GM12878 (cell line): Measurements from ENCODE around the gene MUC5AC. TPM values are rescaled to one million over a fixed set of nuclear protein-coding genes. Genes with fewer than 3 reads are reported as not detected.

Experiments used
- ATAC-seq: fragments of 200-7000 bp; cut with Tn5 transposase; 3 replicates; pipeline ENCODE4 v1.9.1; 2020; ENCODE audit warnings: mild to moderate bottlenecking, moderate library complexity
- BruUV-seq: library from RNA; stranded (reverse); fragments of 400-500 nt; replicated peaks from 2 replicates; lab custom pipeline; 2021; lab: Mats Ljungman, UMichigan
- CTCF ChIA-PET: fragments of 300-600 bp; sonication (Branson Sonifier 250); formaldehyde crosslinking; extraction: SDS; loops from one replicate; lab custom pipeline; 2021; ENCODE audit warnings: inconsistent platforms; lab: Yijun Ruan, JAX
- POLR2A ChIA-PET: fragments of 350-600 bp; formaldehyde crosslinking; extraction: SDS; loops from one replicate; lab custom pipeline; 2021; ENCODE audit warnings: inconsistent platforms; lab: Charles Lee
- RAD21 ChIA-PET: fragments of 300-600 bp; sonication (Branson Sonifier 250); formaldehyde crosslinking; loops from one replicate; lab custom pipeline; 2023; ENCODE audit warnings: antibody characterized with exemption; ENCODE audit not compliant: unreplicated experiment; lab: Charles Lee
- SMC1A ChIA-PET: fragments of 300-600 bp; sonication (Branson Sonifier 250); formaldehyde crosslinking; loops from one replicate; lab custom pipeline; 2023; ENCODE audit not compliant: unreplicated experiment, uncharacterized antibody; lab: Charles Lee
- DNase-seq: peaks from one replicate; pipeline ENCODE4 v3.0.0-alpha.2; 2011; ENCODE audit warnings: low read depth, low spot score
- FAIRE-seq: peaks from 3 replicates; lab custom pipeline; 2011; peaks lifted over from hg19 to GRCh38; lab: Jason Lieb, UNC
- H2AFZ ChIP-seq: 2 replicates; pipeline ENCODE4 v1.6.0; 2011; ENCODE audit warnings: low read depth, low read length, control low read depth; ENCODE audit not compliant: control insufficient read depth
- H3K27ac ChIP-seq: 2 replicates; pipeline ENCODE4 v1.5.1; 2011; ENCODE audit warnings: control low read depth; ENCODE audit not compliant: control insufficient read depth, insufficient read depth
- H3K27me3 ChIP-seq, 2 experiments: replicated peaks in 1 of 2; 2 replicates each; pipeline versions ENCODE4 v1.6.0 to v1.6.1; 2011; ENCODE audit warnings: low read length in 1 of 2; ENCODE audit not compliant: control insufficient read depth in 2 of 2, insufficient read depth in 2 of 2
- H3K36me3 ChIP-seq, 2 experiments: 2 replicates each; pipeline ENCODE4 v1.5.1; 2011; ENCODE audit warnings: low read length in 1 of 2; ENCODE audit not compliant: control insufficient read depth in 2 of 2, insufficient read depth in 2 of 2
- H3K4me1 ChIP-seq: 2 replicates; pipeline ENCODE4 v1.6.1; 2011; ENCODE audit warnings: mild to moderate bottlenecking, low read length, moderate library complexity, mixed read lengths; ENCODE audit not compliant: control insufficient read depth, insufficient read depth
- H3K4me2 ChIP-seq: 2 replicates; pipeline ENCODE4 v1.6.0; 2011; ENCODE audit warnings: control low read depth; ENCODE audit not compliant: control insufficient read depth, insufficient read depth
- H3K4me3 ChIP-seq: fragments of 200-600 bp; sonication (generic); 2 replicates; pipeline ENCODE4 v1.5.1; 2016
- H3K79me2 ChIP-seq: 2 replicates; pipeline ENCODE4 v1.6.0; 2011; ENCODE audit warnings: low read length; ENCODE audit not compliant: control insufficient read depth, insufficient read depth
- H3K9ac ChIP-seq: 2 replicates; pipeline ENCODE4 v1.8.0; 2011; ENCODE audit warnings: low read length, control low read depth, mixed read lengths; ENCODE audit not compliant: control insufficient read depth, insufficient read depth
- H3K9me3 ChIP-seq: replicated peaks from 3 replicates; pipeline ENCODE4 v1.5.1; 2011; ENCODE audit warnings: mild to moderate bottlenecking, low read length; ENCODE audit not compliant: control insufficient read depth, insufficient read depth
- H4K20me1 ChIP-seq: 2 replicates; pipeline ENCODE4 v1.6.0; 2011; ENCODE audit not compliant: control insufficient read depth, insufficient read depth
- CEBPZ ChIP-seq: fragments of 150-350 bp; IDR thresholded peaks from 2 replicates; pipeline ENCODE4 v1.6.1; 2016; ENCODE audit warnings: low read depth, low read length
- JUNB ChIP-seq: IDR thresholded peaks from 2 replicates; pipeline ENCODE4 v1.6.1; 2016; ENCODE audit warnings: antibody characterized with exemption, mild to moderate bottlenecking
- KLF5 ChIP-seq: fragments of 450-650 bp; IDR thresholded peaks from 2 replicates; pipeline ENCODE4 v1.6.1; 2014; ENCODE audit warnings: mild to moderate bottlenecking; ENCODE audit not compliant: partially characterized antibody
- RBBP5 ChIP-seq: fragments of 200-600 bp; sonication (generic); conservative IDR thresholded peaks from 2 replicates; pipeline ENCODE4 v1.6.1; 2016
- SREBF2 ChIP-seq: IDR thresholded peaks from 2 replicates; pipeline ENCODE4 v1.6.1; 2012; ENCODE audit warnings: mild to moderate bottlenecking, low read length
- STAT1 ChIP-seq: fragments of 450-650 bp; conservative IDR thresholded peaks from 2 replicates; pipeline ENCODE4 v1.6.1; 2014; ENCODE audit warnings: antibody characterized with exemption, mild to moderate bottlenecking
- SUZ12 ChIP-seq: fragments of 200-600 bp; sonication (generic); IDR thresholded peaks from one replicate; pipeline ENCODE4 v1.6.1; 2018; ENCODE audit warnings: antibody characterized with exemption, mild to moderate bottlenecking; ENCODE audit not compliant: unreplicated experiment
- ZNF217 ChIP-seq: fragments of 450-650 bp; IDR thresholded peaks from 2 replicates; pipeline ENCODE4 v1.6.1; 2017; ENCODE audit warnings: antibody characterized with exemption, mild to moderate bottlenecking
- WGBS: methylation state at CpG from one replicate; pipeline ENCODE4 v1.1.6; 2016; ENCODE audit warnings: low lambda C conversion rate; ENCODE audit not compliant: insufficient replicate concordance, insufficient coverage; ENCODE audit errors: missing lambda C conversion rate; 5-methylcytosine and 5-hydroxymethylcytosine counted together
- in situ Hi-C: fragments of 300-500 bp; cut with MboI; formaldehyde crosslinking; loops from 9 replicates; pipeline ENCODE4 v1.14.3; 2018; ENCODE audit warnings: mixed read lengths
- intact Hi-C: fragments of 100-400 bp; cut with micrococcal nuclease; formaldehyde crosslinking; loops from one replicate; pipeline ENCODE4 v1.14.2; 2022; ENCODE audit not compliant: unreplicated experiment
- polyA plus RNA-seq, 11 experiments: library from polyadenylated mRNA; depleted of rRNA in 4 of 11; unstranded in 6 of 11; stranded (reverse) in 5 of 11; fragments of >200 nt; fragmentation: Nextera tagmentation in 4 of 11; fragmentation: Illumina TruSeq in 1 of 11; extraction: Ambion mirVana in 4 of 11; extraction: Trizol in 1 of 11; gene quantifications; 1 replicate in 1 of 11; 2 replicates in 10 of 11; pipeline versions ENCODE4 v1.2.1 to v1.2.3, GENCODE V29; 2011 to 2016; ENCODE audit warnings: inconsistent platforms in 2 of 11, missing spikeins in 2 of 11, low read depth in 1 of 11
- total RNA-seq, 4 experiments: library from RNA; depleted of rRNA in 3 of 4; stranded (reverse); fragments of >200 nt in 3 of 4; fragmentation: Illumina TruSeq in 1 of 4; extraction: Trizol in 1 of 4; gene quantifications; 2 replicates each; pipeline versions ENCODE4 v1.2.1 to v1.2.3, GENCODE V29; 2013 to 2021

Gene MUC5AC
- total and polyA plus RNA-seq, 10 of the 15 experiments (the other 5 are each of a cell fraction or from before 2014, with no cell fraction given), result under 0.01 to 0.01 TPM; not detected in 8

DNA sequence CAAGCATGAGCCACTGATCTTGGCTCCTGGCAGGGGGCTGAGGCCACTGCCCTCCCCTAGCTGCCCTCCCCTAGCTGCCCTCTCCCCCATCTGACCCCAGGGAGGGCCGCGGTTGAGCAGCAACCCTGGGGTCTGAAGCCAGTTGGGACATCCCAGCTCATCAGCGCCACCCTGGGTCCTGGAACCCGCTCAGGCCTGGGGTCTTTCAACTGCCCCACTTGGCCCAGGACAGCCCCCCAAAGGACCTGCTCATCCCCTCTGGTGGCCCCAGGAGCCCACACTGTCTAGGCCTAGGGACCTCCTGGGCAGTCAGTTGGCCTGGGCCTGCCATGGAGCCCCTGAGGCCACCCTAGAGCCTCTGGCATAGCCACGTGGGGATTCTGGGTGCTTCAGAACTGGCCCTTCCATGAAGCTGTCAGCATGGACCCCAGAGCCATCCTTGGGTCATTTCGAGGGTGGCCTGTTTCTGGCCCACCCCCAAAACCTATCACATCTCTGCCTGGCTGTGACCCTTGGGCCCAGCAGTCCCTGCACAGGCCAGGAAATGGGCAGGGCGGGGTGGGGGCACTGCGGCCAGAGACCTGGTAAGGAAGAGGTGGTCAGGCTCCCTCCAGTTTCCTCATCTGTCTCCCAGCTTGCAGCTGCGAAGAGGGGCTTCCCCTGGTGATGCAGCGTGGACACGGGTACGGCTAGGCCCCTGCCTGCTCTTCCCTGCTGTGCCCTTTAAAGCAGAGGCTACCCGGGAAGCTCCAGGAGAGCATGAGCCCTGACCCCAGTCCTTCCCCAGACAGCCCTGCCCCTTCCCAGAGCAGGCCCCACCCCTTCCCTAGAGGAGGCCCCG lies 45.2 kb upstream of the MUC5AC start:
- in situ Hi-C loops, result no loop called here
- BruUV-seq, result no TSS peak
- Histone ChIP-seq H2AFZ (no peak overlapping the region), H3K9me3 (no peaks in the 10 kb centered on the region; the same call in 2 of the 3 replicates), H3K27ac (no peak overlapping the region), H4K20me1 (no peaks in the 10 kb centered on the region), H3K4me3 (no peak overlapping the region), H3K79me2 (no peaks in the 10 kb centered on the region), H3K4me1 (no peaks in the 10 kb centered on the region), H3K27me3 (no peaks in the 10 kb centered on the region), H3K9ac (no peak overlapping the region), H3K4me2 (no peak overlapping the region), H3K36me3 (no peaks in the 10 kb centered on the region)
- ATAC-seq (no peak), DNase-seq (no peak), FAIRE-seq (no peak)
- intact Hi-C loops, result loop anchor here (10.0 kb wide), 1 partner anchor 462 kb away; the partner anchor contains the start of gene DUSP8
- RAD21 ChIA-PET, result interaction anchor here (1.3 kb wide), 1 partner anchor 462 kb away, joined by 3 read pairs; no protein-coding TSS in a partner anchor
- CTCF ChIA-PET, result no interaction called here
- SMC1A ChIA-PET, result no interaction called here
- POLR2A ChIA-PET, result no interaction called here
- TF ChIP-seq STAT1 (no peak), CEBPZ (no peak), KLF5 (no peak), SREBF2 (no peak), SUZ12 (no peak), ZNF217 (no peak), JUNB (no peak), RBBP5 (no peak)
- 91% methylated on average over 13 of the region's 14 CpGs for WGBS
